ENCODE results near the gene PCYT1B.
"Not testable (repeated sequence)": the region's sequence is repeated elsewhere in the genome, so short reads cannot be mapped to it uniquely, and the experiment has no call there.

Gene PCYT1B

DNA sequence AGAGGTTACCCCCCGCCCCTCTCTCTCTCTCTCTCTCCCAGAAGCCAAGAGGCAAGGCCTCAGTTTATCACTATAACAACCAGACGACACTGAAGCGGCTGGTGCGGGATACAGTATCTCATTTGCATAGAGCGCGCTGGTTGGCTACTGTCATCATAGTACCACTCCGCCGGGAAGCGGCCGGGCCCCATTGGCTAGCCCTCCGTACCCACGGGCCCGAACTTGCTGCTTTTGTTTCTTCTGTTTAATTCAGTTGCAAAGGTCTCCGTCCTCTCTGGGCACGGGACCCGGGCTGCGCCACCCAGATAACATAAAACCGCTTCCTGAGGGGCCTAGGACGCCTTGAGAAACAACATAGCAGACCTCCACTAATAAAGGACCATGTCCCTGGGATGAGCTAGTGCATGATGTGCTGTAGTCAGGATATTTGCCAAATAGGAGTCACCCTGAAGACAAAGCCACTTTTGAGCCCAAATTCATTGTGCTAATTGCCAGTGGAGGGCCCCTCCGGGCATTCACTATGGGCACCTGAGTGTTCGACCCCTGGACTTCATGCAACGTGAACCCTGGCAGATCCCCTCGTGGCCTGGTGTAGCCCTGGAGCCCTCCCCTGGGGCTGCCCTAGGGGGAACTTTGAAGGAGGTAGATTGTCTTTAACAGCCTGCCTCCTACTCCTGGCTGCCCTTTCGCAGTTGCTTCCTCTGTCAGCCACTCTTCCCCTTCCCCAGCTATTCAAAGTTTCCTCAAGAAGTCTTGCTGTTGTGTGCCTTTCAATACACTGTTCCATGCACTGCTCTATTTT is at the start of gene PCYT1B:
Gene PCYT1B, minus strand, starts transcription at position 91 of the 802 bp plus-strand sequence. CDS start 242 bp downstream, outside the sequence.
- in situ Hi-C loops (cut with MboI; ENCODE audit: low sequenced_read_pairs): no loop called here

DNA sequence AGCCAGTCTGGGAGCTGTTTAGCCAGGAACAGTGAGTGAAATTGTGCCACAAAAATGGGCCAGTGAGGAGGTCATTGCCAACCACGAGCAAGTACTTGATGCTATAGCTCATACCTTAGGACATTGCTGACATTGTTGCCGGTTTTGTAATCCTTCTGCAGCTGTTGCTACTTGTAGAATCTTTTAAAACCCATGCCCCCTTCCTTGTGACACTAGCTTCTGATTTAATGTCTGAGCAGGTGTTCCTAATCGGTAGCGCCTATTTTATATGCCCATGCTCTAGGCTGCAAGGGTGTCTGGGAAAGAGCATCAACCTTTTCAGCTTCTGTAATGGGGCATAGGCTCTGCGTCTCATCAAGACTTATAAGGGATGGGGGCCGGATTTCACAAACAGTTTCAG is 49.1 kb upstream of the PCYT1B start:
- in situ Hi-C loops (cut with MboI; ENCODE audit: low sequenced_read_pairs): no loop called here

DNA sequence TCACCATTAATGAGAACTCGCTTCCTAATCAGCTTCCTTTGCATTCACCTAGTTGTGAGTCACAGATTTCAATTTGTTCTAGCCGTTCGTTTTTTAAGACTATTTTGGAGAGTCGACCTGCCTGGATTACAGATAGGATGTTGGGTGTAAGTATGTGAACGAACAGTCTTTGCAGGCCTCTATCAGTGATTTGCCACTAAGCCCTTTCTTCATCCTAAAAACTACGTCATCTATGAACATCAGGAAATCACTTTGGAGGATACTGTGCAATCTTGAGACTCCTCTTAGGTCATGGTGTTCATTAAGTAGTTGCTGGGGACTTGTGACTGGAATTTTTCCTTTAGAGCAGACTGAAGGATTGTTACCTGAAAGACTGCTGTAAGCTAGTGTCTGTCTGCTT is 47.7 kb upstream of the PCYT1B start:
- in situ Hi-C loops (cut with MboI; ENCODE audit: low sequenced_read_pairs): no loop called here

DNA sequence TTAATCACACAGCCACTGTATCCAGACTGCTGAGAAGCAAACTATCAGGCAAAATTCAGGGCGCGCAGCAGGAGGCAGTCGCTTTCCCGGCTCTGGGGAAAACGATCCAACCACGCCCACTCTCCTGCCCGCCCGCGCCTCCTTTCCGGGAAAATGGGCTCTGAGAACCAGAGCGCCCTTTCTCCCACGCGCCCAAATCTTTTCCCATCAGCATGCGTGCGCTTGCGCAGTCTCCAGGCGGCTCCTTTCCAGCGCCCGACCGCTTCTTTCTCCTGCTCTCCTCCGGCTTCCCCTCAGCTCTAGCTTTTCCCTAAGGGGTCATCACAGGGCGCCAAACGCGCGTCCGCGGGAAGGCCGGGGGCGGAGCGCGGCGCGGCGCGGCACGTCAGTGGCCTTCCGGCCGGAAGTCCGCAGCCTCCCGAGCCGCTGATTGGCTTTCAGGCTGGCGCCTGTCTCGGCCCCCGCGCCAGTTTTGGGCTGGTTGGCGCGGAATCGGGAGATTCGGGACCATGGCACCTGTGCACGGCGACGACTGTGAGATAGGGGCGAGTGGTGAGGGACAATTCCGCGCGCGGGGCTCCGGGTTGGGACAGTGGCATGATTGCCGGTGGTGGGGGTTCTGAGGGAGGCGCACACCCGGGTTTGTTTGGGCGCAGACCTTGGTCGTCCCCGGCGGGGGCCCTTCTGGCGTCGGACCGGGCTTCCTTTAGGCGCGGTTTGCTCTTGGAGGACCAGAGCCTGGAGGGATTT is 46.5 kb upstream of the PCYT1B start, which contains the start of gene POLA1:
Gene POLA1, plus strand, starts transcription at position 466 of the 750 bp plus-strand sequence. Its CDS starts 44 bp downstream, at position 510.
- in situ Hi-C loops (cut with MboI; ENCODE audit: low sequenced_read_pairs): no loop called here

DNA sequence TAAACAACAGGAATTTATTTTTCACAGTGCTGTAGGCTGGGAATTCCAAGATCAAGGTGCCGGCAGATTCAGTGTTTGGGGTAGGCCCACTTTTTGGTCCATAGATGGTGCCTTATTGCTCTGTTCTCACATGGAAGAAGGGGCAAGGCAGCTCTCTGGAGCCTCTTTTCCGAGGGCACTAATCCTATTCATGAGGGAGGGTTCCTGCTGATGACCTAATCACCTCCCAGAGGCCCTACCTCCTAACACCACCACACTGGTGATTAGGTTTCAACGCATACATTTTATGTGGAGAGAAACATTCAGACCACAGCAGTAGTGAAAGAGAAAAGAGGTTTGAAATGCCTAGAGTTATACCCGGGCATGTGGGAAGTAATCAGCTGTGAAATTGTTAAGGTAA is 45.2 kb upstream of the PCYT1B start:
- in situ Hi-C loops (cut with MboI; ENCODE audit: low sequenced_read_pairs): no loop called here

DNA sequence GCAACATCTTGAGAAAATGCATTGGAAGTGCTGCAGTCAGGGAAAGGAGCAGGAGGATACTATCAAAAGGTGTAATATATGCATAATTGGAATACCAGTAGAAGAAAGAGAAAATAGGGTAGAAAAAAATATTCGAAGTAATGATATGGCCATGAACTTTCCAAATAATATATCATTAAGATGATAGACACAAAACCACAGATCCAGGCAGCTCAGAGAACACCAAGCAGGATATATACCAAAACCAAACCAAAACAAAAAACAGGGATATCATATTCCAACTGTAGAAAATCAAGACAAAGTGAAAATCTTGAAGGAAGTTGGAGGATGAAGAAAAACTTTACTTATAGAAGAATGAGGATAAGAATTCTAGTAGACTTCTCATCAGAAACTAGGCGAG is 36.9 kb upstream of the PCYT1B start:
- in situ Hi-C loops (cut with MboI; ENCODE audit: low sequenced_read_pairs): no loop called here

DNA sequence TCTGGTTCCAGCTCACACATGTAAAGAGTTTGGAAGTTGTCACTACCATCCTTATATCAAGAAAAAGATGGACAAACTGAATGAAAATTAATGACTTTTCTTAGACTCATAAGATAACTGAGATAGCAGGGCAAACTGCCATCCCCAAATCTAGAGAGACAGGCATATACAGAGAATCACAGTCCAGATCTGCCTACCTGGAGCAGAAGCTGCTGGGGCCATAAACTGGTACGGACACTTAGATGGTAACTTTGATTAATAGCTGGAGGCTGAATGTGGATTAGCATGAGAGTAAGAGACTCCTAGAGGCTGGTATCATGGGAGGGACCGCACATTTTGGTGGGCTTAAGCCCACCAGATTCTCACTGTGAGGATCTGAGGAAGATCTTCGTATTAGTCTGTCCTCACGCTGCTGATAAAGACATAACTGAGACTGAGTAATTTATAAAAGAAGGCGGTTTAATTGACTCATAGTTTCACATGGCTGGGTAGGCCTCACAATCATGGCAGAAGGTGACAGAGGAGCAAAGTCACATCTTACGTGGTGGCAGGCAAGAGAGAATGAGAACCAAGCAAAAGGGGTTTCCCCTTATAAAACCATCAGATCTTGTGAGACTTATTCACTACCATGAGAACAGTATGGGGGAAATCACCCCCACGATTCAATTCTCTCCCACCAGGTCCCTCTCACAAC is 35.7 kb upstream of the PCYT1B start:
- in situ Hi-C loops (cut with MboI; ENCODE audit: low sequenced_read_pairs): no loop called here

DNA sequence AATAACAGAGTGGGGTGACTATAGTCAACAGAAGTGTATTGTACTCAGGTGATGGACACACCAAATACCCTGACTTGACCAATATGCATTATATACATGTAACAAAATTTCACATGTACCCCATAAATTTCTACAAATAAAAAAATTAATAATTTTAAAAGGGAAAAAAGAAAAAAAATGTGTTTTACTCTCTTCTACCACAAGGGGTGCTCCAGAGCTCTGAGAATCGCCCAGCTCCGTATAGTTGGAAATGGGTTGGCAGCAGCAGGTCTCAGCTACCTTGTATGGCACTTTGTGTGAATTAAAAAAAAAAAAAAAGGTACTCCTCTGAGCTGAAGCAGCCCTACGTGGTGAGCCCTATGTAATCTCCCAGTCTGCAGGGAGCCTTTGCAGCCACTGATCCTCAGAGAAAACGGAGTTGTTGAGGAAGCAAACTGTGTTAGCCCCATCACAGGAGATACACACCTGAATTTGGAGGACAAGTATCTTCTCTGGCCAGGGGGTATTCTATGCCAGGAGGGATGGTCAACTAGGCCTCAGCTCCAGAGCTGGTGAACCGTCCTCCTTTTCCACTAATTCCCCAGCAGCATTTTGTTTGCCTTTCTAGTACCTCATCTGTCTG is 29.4 kb upstream of the PCYT1B start:
- in situ Hi-C loops (cut with MboI; ENCODE audit: low sequenced_read_pairs): no loop called here

DNA sequence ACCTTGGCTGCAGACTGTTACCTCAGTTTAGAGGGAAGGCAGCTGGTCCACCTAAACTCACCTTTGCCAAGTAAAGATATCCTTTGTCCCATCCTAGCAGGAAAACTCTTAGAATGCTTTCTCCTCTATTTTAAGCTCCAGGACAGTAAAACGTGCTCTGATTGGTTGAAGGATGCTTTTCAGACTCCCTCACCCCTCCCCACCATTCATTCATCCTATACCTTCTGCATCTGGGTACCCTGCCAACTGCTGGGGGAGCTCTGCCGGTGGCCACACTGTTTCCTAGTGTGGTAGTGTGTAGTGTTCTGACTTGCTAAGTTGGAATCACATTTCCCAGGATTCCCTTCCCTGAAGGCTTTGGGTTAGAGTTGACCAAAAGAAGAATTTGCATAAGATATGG is 26.3 kb upstream of the PCYT1B start:
- in situ Hi-C loops (cut with MboI; ENCODE audit: low sequenced_read_pairs): no loop called here

DNA sequence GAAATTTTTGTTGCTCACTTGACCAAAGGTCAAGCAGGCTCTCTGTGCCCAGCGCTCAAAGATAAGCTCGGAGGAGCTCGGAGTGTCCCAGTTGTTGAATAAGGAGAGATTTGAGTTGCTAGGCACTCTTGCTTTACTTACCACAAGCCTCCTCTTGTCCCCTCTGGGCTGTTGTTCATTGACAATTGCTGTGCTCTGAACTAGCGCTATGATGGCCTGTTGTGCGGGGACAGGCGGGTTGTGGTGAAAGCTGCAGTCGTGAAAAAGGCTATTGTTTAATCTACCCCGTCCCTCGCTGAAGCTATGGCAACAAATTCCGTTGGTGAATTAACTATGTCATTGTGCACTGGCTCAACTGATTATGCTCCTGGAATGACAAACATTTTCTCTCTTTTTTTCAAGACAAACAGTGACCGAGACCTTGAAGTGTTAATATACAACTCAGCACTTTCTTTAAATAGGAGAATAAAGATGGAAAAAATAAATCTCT is 25.6 kb upstream of the PCYT1B start:
- in situ Hi-C loops (cut with MboI; ENCODE audit: low sequenced_read_pairs): no loop called here

DNA sequence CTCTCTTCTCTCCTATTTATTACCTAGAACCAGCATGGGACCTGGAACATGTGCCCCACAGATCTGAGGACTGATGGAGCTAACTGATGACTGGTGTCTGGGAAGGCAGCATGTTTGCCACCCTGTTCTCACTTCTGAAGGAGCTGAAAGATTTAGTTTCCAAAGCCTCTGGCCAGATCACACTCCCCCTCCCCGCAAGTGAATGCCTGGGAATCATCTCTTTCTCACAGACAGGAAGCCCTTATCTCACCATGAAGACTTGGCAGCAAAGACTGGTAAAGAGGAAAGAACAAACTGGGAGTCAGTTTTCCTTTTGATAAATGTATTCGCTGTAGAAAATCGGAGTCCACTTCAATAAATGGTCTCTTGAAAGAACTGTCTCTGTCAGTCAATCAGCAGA is 21.0 kb upstream of the PCYT1B start:
- in situ Hi-C loops (cut with MboI; ENCODE audit: low sequenced_read_pairs): no loop called here

DNA sequence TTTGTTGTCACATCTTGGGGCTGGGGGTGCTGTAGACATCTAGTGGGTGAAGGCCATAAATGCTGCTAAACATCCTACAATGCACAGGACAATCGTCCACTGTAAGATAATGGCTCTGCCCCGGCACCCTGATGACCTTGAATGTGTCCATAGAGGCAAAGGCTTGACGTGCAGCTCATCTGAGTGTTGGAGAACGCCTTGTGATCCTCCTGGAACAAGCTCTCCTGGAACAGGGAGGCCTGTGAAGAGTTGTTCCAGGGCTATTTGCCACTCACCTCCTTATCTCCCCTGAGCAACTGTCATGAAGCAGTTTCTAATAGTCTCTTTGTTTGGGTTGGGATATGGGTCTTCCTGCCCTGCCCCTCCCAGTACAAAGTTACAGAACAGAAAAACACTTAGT is 15.2 kb upstream of the PCYT1B start:
- in situ Hi-C loops (cut with MboI; ENCODE audit: low sequenced_read_pairs): no loop called here

DNA sequence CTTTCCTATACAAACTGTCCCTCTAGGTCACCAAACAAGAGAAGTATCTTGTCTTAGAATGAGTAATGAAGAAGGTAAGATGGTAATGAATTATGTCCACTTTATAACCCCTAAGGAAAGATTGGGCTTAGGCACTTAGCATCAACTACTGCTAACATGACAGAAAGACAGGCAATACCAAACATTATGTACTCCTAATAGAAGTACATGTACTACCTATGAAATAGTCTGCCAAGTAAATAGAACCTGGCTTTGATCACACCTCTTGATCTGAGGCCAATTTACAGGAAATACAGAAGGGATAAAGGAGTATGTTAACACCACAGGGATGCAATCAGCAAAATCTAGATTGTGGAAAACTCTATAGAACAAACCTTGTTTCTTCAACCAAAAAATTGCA is 14.1 kb upstream of the PCYT1B start:
- in situ Hi-C loops (cut with MboI; ENCODE audit: low sequenced_read_pairs): no loop called here

DNA sequence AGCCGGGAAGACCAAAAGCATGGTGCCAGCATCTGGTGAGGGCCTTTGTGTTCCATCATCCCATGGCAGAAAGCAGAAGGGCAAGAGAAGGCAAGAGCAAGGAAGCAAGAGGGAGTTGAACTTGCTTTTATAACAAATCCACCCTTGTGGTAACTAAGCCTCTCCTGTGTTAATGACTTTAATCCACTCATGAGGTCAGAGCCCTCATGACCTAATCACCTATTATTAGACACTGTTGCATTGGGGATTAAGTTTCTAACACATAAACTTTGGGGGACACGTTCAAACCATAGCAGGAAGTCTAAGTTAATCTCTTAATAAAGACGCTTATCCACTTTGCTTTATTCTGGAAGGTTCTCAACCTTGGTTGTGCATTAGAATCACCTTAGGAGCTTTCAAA is 12.5 kb upstream of the PCYT1B start:
- in situ Hi-C loops (cut with MboI; ENCODE audit: low sequenced_read_pairs): no loop called here

DNA sequence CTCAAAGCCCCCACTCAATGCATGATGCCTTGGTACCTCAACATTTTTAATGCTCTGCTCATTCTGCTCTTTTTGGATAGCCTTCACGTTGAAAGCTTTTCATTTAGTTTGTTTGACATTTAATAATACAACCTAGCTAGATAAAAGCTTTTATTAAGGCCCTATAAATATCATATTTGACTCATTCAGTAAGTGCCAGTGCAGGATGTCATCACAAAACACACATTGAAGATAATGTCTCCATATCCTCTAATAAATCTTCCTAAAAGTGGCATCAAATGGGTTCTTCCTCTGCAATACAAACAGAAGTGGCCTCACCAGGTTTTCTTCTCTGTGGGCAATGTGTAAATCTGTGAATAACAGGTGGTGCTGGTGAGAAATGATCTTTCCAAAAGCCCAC is 12.0 kb upstream of the PCYT1B start:
- in situ Hi-C loops (cut with MboI; ENCODE audit: low sequenced_read_pairs): no loop called here

DNA sequence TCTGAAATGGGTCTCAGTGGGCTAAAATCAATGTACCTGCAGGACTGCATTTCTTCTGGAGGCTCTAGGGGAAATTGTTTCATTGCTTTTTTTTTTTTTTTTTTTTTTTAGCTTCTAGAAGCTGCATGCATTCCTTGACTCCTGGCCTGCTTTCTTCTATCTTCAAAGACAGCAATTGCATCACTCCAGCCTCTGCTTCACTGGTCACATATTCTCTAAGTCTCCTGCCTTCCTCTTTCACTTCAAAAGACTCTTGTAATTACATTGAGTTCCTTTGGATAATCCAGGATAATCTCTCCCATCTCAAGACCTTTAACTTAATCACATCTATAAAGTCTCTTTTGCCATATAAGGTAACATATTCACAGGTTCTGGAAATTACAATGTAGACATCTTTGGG is 11.3 kb upstream of the PCYT1B start:
- in situ Hi-C loops (cut with MboI; ENCODE audit: low sequenced_read_pairs): no loop called here

DNA sequence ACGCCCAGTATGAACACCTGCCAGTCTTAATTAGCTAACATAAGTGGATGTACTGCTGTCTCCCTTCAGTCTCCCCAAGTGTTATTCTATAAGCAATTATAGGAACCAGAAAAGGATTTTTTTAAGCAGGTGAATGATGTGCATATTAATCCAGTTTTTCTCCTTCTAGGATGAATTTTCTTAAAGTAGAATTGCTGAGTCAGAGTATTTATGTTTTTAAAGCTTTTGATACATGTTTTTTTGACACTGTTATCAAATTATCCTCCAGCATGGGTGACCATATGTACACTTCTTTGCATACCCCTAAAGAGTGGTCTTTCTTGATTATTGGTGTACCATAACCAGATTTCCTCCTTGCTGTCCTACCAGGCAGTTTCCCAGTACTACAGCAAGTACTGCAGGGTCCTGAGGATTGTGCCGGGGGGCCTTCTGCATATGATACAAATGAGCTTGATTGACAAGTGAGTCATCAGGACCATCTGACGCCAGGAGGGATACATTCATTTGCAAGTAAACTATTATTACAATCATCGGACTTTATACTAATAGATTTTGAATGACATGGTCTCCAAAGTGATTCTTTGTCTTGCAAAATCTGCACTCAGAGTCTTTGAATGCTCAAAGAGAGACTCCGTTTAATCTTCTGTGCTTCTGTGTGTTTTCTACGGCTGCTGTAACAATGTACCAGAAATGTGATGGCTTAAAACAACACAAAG is 10.7 kb upstream of the PCYT1B start:
- in situ Hi-C loops (cut with MboI; ENCODE audit: low sequenced_read_pairs): no loop called here

DNA sequence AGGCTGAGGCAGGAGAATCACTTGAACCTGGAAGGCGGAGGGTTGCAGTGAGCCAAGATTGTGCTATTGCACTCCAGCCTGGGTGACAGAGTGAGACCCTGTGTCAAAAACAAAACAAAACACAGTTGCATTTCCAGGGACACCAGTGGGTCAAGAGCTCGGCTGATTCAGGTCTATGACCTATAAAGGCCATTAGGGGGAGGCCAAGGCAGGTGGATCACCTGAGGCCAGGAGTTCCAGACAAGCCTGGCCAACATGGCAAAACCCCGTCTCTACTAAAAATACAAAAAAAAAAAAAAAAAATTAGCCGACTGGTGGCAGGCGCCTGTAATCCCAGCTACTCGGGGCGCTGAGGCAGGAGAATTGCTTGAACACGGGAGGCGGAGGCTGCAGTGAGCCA is 8.5 kb upstream of the PCYT1B start:
- in situ Hi-C loops (cut with MboI; ENCODE audit: low sequenced_read_pairs): not testable (repeated sequence)

DNA sequence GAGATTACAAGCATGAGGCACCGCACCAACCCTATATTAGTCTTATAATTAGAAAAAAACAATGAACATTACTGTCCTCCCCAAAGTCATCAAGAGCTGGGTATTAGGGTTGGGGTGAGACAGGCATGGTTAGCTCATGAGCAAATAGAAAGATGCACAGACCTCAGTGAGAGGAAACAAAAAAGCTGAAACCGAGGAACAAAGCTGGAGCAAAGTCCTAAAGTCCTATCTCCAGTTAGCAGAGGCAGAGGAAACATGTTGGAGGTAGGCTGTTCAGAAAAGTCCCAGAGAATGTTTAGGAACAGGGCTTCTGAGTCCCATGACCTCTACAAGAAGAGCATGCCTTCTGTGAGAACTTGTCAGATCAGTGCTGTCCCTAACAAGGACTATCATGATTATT is 4.6 kb upstream of the PCYT1B start:
- in situ Hi-C loops (cut with MboI; ENCODE audit: low sequenced_read_pairs): no loop called here

DNA sequence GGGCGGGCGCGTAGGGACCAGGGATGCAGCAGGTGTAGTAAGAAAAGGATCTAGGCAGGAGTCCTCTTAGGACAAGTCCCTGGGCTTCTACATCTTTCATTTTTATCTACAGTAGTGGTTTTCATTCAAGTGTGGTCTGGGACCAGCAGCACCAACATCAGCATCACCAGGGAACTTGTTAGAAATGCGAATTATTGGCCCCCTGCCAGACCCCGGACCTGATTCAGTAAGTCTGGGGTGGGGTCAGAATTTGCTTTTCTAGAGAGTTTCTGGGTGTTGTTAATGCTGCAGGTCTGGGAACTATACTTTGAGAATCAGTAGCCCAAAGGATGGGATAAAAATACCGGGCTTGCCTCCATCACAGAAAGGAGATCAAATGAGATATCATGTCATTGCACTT is 1.3 kb upstream of the PCYT1B start:
- in situ Hi-C loops (cut with MboI; ENCODE audit: low sequenced_read_pairs): no loop called here
